Hepatocyte (in vitro differentiated cells): ENCODE data around the gene SHROOM3. TPM values are rescaled to one million over a fixed set of nuclear protein-coding genes. Genes with fewer than 3 reads are reported as not detected.

Experiments used
- DNase-seq: peaks from one replicate; pipeline ENCODE4 v3.0.0-alpha.2; 2016; ENCODE audit warnings: low spot score
- H2AFZ ChIP-seq: fragments of 200-600 bp; sonication (generic); 2 replicates; pipeline ENCODE4 v1.6.0; 2016; ENCODE audit warnings: antibody characterized with exemption, mild to moderate bottlenecking
- H3K27ac ChIP-seq: fragments of 200-600 bp; sonication (generic); 2 replicates; pipeline ENCODE4 v1.5.1; 2016; ENCODE audit warnings: mild to moderate bottlenecking
- H3K27me3 ChIP-seq: fragments of 200-600 bp; sonication (generic); 2 replicates; pipeline ENCODE4 v1.6.1; 2016
- H3K36me3 ChIP-seq: fragments of 200-600 bp; sonication (generic); replicated peaks from 2 replicates; pipeline ENCODE4 v1.5.1; 2016; ENCODE audit warnings: low read depth; ENCODE audit not compliant: insufficient read depth
- H3K4me1 ChIP-seq: fragments of 200-600 bp; sonication (generic); 2 replicates; pipeline ENCODE4 v1.5.1; 2016; ENCODE audit warnings: mild to moderate bottlenecking, moderate library complexity; ENCODE audit not compliant: insufficient read depth
- H3K4me2 ChIP-seq: fragments of 200-600 bp; sonication (generic); 2 replicates; pipeline ENCODE4 v1.6.0; 2016
- H3K4me3 ChIP-seq: fragments of 200-600 bp; sonication (generic); 2 replicates; pipeline ENCODE4 v1.5.1; 2016; ENCODE audit warnings: mild to moderate bottlenecking
- H3K79me2 ChIP-seq: fragments of 200-600 bp; sonication (generic); 2 replicates; pipeline ENCODE4 v1.6.0; 2017; ENCODE audit warnings: mild to moderate bottlenecking
- H3K9me2 ChIP-seq: fragments of 200-600 bp; sonication (generic); replicated peaks from 2 replicates; pipeline ENCODE4 v1.6.0; 2017; ENCODE audit warnings: mild to moderate bottlenecking; ENCODE audit not compliant: insufficient read depth
- H3K9me3 ChIP-seq: fragments of 200-600 bp; sonication (generic); 2 replicates; pipeline ENCODE4 v1.5.1; 2016; ENCODE audit warnings: low read depth, mild to moderate bottlenecking
- H4K20me1 ChIP-seq: fragments of 200-600 bp; sonication (generic); 2 replicates; pipeline ENCODE4 v1.6.0; 2016; ENCODE audit warnings: mild to moderate bottlenecking; ENCODE audit not compliant: insufficient read depth, poor library complexity, severe bottlenecking
- CTCF ChIP-seq: fragments of 200-600 bp; sonication (generic); IDR thresholded peaks from 2 replicates; pipeline ENCODE4 v1.5.1; 2016; ENCODE audit warnings: antibody characterized with exemption, mild to moderate bottlenecking; ENCODE audit not compliant: poor library complexity
- EZH2 ChIP-seq: fragments of 200-600 bp; sonication (generic); IDR thresholded peaks from 2 replicates; pipeline ENCODE4 v1.6.1; 2016; ENCODE audit warnings: antibody characterized with exemption, mild to moderate bottlenecking, borderline replicate concordance
- EZH2phosphoT487 ChIP-seq: fragments of 200-600 bp; sonication (generic); IDR thresholded peaks from one replicate; pipeline ENCODE4 v1.6.1; 2018; ENCODE audit warnings: antibody characterized with exemption, mild to moderate bottlenecking, low read depth, moderate library complexity; ENCODE audit not compliant: unreplicated experiment, severe bottlenecking
- WGBS: methylation state at CpG from one replicate; pipeline ENCODE4 v1.1.6; 2016; ENCODE audit warnings: low lambda C conversion rate; ENCODE audit errors: missing lambda C conversion rate; 5-methylcytosine and 5-hydroxymethylcytosine counted together
- polyA plus RNA-seq: library from polyadenylated mRNA; unstranded; fragments of >200 nt; fragmentation: Nextera tagmentation; extraction: Ambion mirVana; gene quantifications from 2 replicates; pipeline ENCODE4 v1.2.1, GENCODE V29; 2016
- total RNA-seq: library from RNA; depleted of rRNA; stranded (reverse); fragments of >200 nt; gene quantifications from 2 replicates; pipeline ENCODE4 v1.2.3, GENCODE V29; 2014

Gene SHROOM3
- total and polyA plus RNA-seq, 2 experiments from 2014 or later = 35.0 to 63.1 TPM

GRCh38 chr4:76696109-76696508, 261.1 kb downstream of the SHROOM3 start:
- H3K27ac ChIP-seq = peak overlapping the region; percentile 15
- peaks cover 97% of the 10 kb centered on the region for H3K79me2 ChIP-seq

DNA sequence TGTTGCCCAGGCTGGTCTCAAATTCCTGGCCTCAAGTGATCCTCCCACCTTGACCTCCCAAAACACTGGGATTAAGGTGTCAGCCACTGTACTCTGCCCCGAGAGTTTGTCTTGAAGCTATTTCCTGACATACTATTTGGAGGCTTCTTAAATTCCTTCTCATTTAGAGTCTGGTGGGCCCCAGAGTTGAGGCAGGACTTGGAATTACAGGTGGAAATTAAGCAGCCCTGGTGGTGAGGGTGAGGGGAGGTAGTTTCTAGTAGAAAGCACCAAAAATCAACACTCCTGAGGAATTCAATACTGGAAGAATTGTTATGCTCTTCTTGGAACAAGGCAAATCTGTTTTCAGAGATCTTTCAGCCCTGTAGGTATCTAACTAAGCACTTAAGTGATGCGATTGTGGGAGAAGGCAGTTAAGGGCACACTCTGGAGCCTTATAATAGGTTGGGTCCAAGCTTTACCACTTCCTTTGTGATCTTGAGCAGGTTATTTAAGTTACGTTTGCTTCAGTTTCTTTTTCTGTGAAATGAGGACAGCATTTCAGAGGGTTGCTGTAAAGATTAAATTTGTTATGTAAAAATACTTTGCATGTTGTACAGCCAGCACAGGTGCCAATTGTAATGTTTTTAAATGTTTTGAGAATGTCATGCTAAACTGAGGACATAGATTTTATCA, 262.2 kb downstream of the SHROOM3 start:
- TF ChIP-seq EZH2phosphoT487 (no peak), CTCF (no peak), EZH2 (no peak)
- Histone ChIP-seq H3K9me3 (no peaks in the 10 kb centered on the region), H3K9me2 (no peaks in the 10 kb centered on the region), H3K4me1 (peaks cover 31% of the 10 kb centered on the region), H2AFZ (no peak overlapping the region), H3K79me2 (peaks cover 97% of the 10 kb centered on the region), H3K36me3 (no peaks in the 10 kb centered on the region), H3K27me3 (no peaks in the 10 kb centered on the region), H3K4me3 (no peak overlapping the region), H3K27ac (no peak overlapping the region), H3K4me2 (no peak overlapping the region), H4K20me1 (peaks cover 3% of the 10 kb centered on the region)
- 79% methylated on average over 3 of the region's 3 CpGs for WGBS
- DNase-seq = no peak

More at GRCh38 chr4:76696109-76696508, 261.1 kb downstream of the SHROOM3 start:
- TF ChIP-seq CTCF = no peak
- TF ChIP-seq EZH2phosphoT487 = no peak
- no peak for TF ChIP-seq EZH2
- Histone ChIP-seq H3K4me1 (peaks cover 25% of the 10 kb centered on the region), H3K36me3 (no peaks in the 10 kb centered on the region), H4K20me1 (peaks cover 3% of the 10 kb centered on the region), H3K27me3 (no peaks in the 10 kb centered on the region), H3K4me3 (no peak overlapping the region), H2AFZ (no peak overlapping the region), H3K4me2 (no peak overlapping the region), H3K9me3 (no peaks in the 10 kb centered on the region), H3K9me2 (no peaks in the 10 kb centered on the region)
- DNase-seq = no peak
- WGBS = 43% methylated on average over 7 of the region's 7 CpGs

DNA sequence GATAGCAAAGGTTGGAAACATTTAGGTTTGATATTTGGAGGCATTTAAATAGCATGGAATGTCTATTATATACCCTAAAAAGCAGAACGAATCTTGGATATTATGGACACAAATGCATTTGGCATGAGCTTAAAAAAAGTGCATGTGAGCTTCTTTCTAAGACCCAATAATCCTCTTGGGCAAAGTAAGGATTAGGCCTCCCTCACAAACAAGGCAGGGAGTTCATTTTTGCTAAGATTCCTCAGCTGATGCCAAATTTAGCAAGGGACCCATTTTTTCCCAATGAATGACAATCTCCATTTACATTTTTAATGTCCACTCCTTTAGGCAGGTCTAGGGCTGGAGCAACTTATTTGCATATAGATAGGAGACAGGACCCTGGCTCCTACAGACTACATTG, 263.1 kb downstream of the SHROOM3 start:
- no peak for DNase-seq
- H3K79me2 ChIP-seq = peaks cover 95% of the 10 kb centered on the region
- H3K36me3 ChIP-seq = no peaks in the 10 kb centered on the region
- no peaks in the 10 kb centered on the region for H3K9me2 ChIP-seq
- peaks cover 3% of the 10 kb centered on the region for H4K20me1 ChIP-seq
- no peak overlapping the region for H2AFZ ChIP-seq
- no peak overlapping the region for H3K4me3 ChIP-seq
- peaks cover 40% of the 10 kb centered on the region for H3K4me1 ChIP-seq
- no peak for TF ChIP-seq EZH2
- 62% methylated on average over 1 of the region's 1 CpG for WGBS
- no peaks in the 10 kb centered on the region for H3K9me3 ChIP-seq
- no peak overlapping the region for H3K27ac ChIP-seq
- no peak overlapping the region for H3K4me2 ChIP-seq
- H3K27me3 ChIP-seq = no peaks in the 10 kb centered on the region

DNA sequence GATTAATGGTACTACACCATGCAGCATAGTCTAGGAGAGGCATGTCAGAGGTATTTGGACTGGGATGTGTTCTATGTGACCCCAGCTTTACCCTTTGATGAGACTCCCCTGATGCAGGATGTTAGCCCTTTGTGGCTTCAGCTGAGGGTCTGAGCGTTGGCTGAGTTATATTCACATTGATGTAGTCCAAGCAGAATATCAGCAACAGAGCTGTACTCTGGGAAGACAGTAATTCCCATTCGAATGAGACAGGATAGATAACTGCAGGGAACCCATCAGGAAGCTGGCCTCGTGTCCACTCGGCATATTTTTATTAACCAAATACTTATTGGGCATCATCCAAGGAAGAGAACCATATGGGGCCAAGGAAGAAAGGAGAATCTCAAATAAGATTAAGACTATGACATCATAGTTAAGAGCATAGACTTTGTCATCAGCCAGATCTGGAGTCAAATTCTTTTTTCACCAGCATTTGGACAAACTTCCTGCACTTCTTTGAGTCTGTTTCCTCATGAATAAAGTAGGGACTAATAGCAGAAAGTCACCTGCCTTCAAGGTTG, 264.8 kb downstream of the SHROOM3 start:
- Histone ChIP-seq H3K27me3 (no peaks in the 10 kb centered on the region), H3K9me2 (no peaks in the 10 kb centered on the region), H4K20me1 (peaks cover 3% of the 10 kb centered on the region), H3K9me3 (no peaks in the 10 kb centered on the region), H3K4me2 (no peak overlapping the region), H3K4me1 (peaks cover 49% of the 10 kb centered on the region), H2AFZ (no peak overlapping the region), H3K27ac (no peak overlapping the region), H3K79me2 (peaks cover 80% of the 10 kb centered on the region), H3K4me3 (no peak overlapping the region), H3K36me3 (no peaks in the 10 kb centered on the region)
- no peak for DNase-seq
- WGBS = 91% methylated on average over 4 of the region's 4 CpGs
- no peak for TF ChIP-seq EZH2
